K562 (cell line): Measurements from ENCODE around the gene PLCB3. TPM values are rescaled to one million over a fixed set of nuclear protein-coding genes. Genes with fewer than 3 reads are reported as not detected.

ENCODE experiments used
- ATAC-seq: fragments of 200-7000 bp; cut with Tn5 transposase; 3 replicates; pipeline ENCODE4 v1.9.1; 2020; ENCODE audit warnings: moderate library complexity
- BruUV-seq: library from RNA; stranded (reverse); fragments of 400-500 nt; replicated peaks from 2 replicates; lab custom pipeline; 2021; lab: Mats Ljungman, UMichigan
- CTCF ChIA-PET: fragments of 300-600 bp; formaldehyde crosslinking; extraction: SDS; loops from one replicate; lab custom pipeline; 2021; ENCODE audit warnings: low intra/inter-chr PET ratio; lab: Yijun Ruan, JAX
- POLR2A ChIA-PET: fragments of 300-600, 350-650 bp; sonication (Branson Sonifier 250); formaldehyde crosslinking; extraction: SDS; loops from one replicate; lab custom pipeline; 2021; ENCODE audit warnings: antibody characterized with exemption, inconsistent platforms; lab: Yijun Ruan, JAX
- DNase-seq, 4 experiments: peaks; one replicate each; pipeline versions ENCODE4 v3.0.0 to v3.0.0-alpha.2; 2011 to 2018; ENCODE audit warnings: low spot score in 3 of 4, mixed read lengths in 3 of 4; ENCODE audit errors: extremely low read depth in 1 of 4
- FAIRE-seq: peaks from 2 replicates; lab custom pipeline; 2011; peaks lifted over from hg19 to GRCh38; lab: Jason Lieb, UNC
- H2AFZ ChIP-seq: 2 replicates; pipeline ENCODE4 v1.6.0; 2011; ENCODE audit warnings: low read depth, low read length, control low read depth, inconsistent platforms
- H3K27ac ChIP-seq: fragments of 200-600 bp; 3 replicates; pipeline ENCODE4 v1.8.0; 2011; ENCODE audit warnings: low read depth, mild to moderate bottlenecking, control low read depth, inconsistent platforms, low read length, moderate library complexity, mixed read lengths; ENCODE audit errors: extremely low read depth
- H3K27me3 ChIP-seq, 2 experiments: fragments of 300-600 bp in 1 of 2; 2 replicates in 1 of 2; 3 replicates in 1 of 2; pipeline versions ENCODE4 v1.6.0 to v1.8.0; 2011; ENCODE audit warnings: inconsistent platforms in 2 of 2, low read length in 2 of 2, mild to moderate bottlenecking in 1 of 2, mixed read lengths in 1 of 2, moderate library complexity in 1 of 2; ENCODE audit not compliant: control insufficient read depth in 2 of 2, insufficient read depth in 2 of 2
- H3K36me3 ChIP-seq: fragments of 300-600 bp; 3 replicates; pipeline ENCODE4 v1.8.0; 2011; ENCODE audit warnings: mild to moderate bottlenecking, low read length, inconsistent platforms; ENCODE audit not compliant: control insufficient read depth, insufficient read depth
- H3K4me1 ChIP-seq, 2 experiments: fragments of 200-600 bp in 1 of 2; replicated peaks in 1 of 2; 2 replicates in 1 of 2; 3 replicates in 1 of 2; pipeline versions ENCODE4 v1.5.1 to v1.8.0; 2011; ENCODE audit warnings: inconsistent platforms in 2 of 2, low read length in 2 of 2, mild to moderate bottlenecking in 1 of 2, mixed read lengths in 1 of 2, moderate library complexity in 1 of 2; ENCODE audit not compliant: control insufficient read depth in 2 of 2, insufficient read depth in 2 of 2
- H3K4me2 ChIP-seq: 2 replicates; pipeline ENCODE4 v1.6.1; 2011; ENCODE audit warnings: low read length, control low read depth, inconsistent platforms, mixed read lengths; ENCODE audit not compliant: insufficient read depth
- H3K4me3 ChIP-seq: fragments of 200-600 bp; sonication (generic), shearing (Covaris generic); 2 replicates; pipeline ENCODE4 v1.5.1; 2016; ENCODE audit warnings: control low read depth, inconsistent platforms
- H3K79me2 ChIP-seq: fragments of 200-600 bp; 3 replicates; pipeline ENCODE4 v1.8.0; 2011; ENCODE audit warnings: low read length, inconsistent platforms; ENCODE audit not compliant: control insufficient read depth, insufficient read depth
- H3K9ac ChIP-seq, 2 experiments: 2 replicates each; pipeline versions ENCODE4 v1.6.0 to v1.6.1; 2011; ENCODE audit warnings: low read depth in 2 of 2, low read length in 2 of 2, control low read depth in 1 of 2, inconsistent platforms in 1 of 2, mild to moderate bottlenecking in 1 of 2, mixed read lengths in 1 of 2; ENCODE audit not compliant: insufficient read depth in 1 of 2
- H3K9me1 ChIP-seq: one replicate; pipeline ENCODE4 v1.6.0; 2011; ENCODE audit warnings: inconsistent platforms, mild to moderate bottlenecking, low read length, moderate library complexity; ENCODE audit not compliant: control insufficient read depth, insufficient read depth
- H3K9me3 ChIP-seq: replicated peaks from 2 replicates; pipeline ENCODE4 v1.5.1; 2011; ENCODE audit warnings: low read depth, low read length, inconsistent platforms; ENCODE audit not compliant: control insufficient read depth, insufficient read depth
- H4K20me1 ChIP-seq: replicated peaks from 2 replicates; pipeline ENCODE4 v1.6.1; 2011; ENCODE audit warnings: low read length, inconsistent platforms, mixed read lengths; ENCODE audit not compliant: control insufficient read depth, insufficient read depth
- ARHGAP35 ChIP-seq: fragments of 450-650 bp; IDR thresholded peaks from 2 replicates; pipeline ENCODE4 v1.6.1; 2018; ENCODE audit not compliant: partially characterized antibody
- E2F4 ChIP-seq: sonication (generic); formaldehyde crosslinking; IDR thresholded peaks from 2 replicates; pipeline ENCODE4 v1.8.0; 2022; ENCODE audit warnings: mild to moderate bottlenecking, low read depth, missing genetic modification reagents
- ETS1 ChIP-seq: conservative IDR thresholded peaks from 2 replicates; pipeline ENCODE4 v1.6.1; 2011; ENCODE audit warnings: low read depth, mild to moderate bottlenecking, low read length; ENCODE audit not compliant: control insufficient read depth
- FOXA3 ChIP-seq, 2 experiments: fragments of 450-650 bp in 1 of 2; sonication (generic) in 1 of 2; formaldehyde crosslinking; IDR thresholded peaks in 1 of 2; conservative IDR thresholded peaks in 1 of 2; 2 replicates each; pipeline versions ENCODE4 v1.4.0 to v1.8.0; 2020 to 2022; ENCODE audit warnings: mild to moderate bottlenecking in 2 of 2, missing genetic modification reagents in 1 of 2
- HMGXB4 ChIP-seq: sonication (generic); formaldehyde crosslinking; IDR thresholded peaks from 2 replicates; pipeline ENCODE4 v1.8.1; 2023; ENCODE audit warnings: mild to moderate bottlenecking, missing genetic modification reagents
- IFI16 ChIP-seq: fragments of 250-450 bp; sonication (Bioruptor Pico); IDR thresholded peaks from 2 replicates; pipeline ENCODE4 v2.1.2; 2022; ENCODE audit warnings: mild to moderate bottlenecking, inconsistent platforms
- MLX ChIP-seq, 2 experiments: fragments of 450-650 bp in 1 of 2; sonication (generic) in 1 of 2; formaldehyde crosslinking; conservative IDR thresholded peaks; 2 replicates each; pipeline versions ENCODE4 v1.4.0 to v1.8.1; 2020 to 2022; ENCODE audit warnings: mild to moderate bottlenecking in 1 of 2, missing genetic modification reagents in 1 of 2
- NR4A1 ChIP-seq, 2 experiments: fragments of 250-450 bp in 1 of 2; fragments of 450-650 bp in 1 of 2; sonication (Bioruptor Pico) in 1 of 2; IDR thresholded peaks; 2 replicates each; pipeline versions ENCODE4 v1.4.0 to v1.6.1; 2016 to 2020; ENCODE audit warnings: mild to moderate bottlenecking in 2 of 2, missing compliant biosample characterization in 1 of 2, missing genetic modification characterization in 1 of 2, moderate library complexity in 1 of 2
- PCBP1 ChIP-seq: fragments of 200-400 bp; formaldehyde crosslinking; IDR thresholded peaks from 2 replicates; pipeline ENCODE4 v1.6.1; 2018; ENCODE audit warnings: mild to moderate bottlenecking, low read depth, low read length; ENCODE audit not compliant: poor library complexity, severe bottlenecking
- RAD51 ChIP-seq: fragments of 450-650 bp; IDR thresholded peaks from 2 replicates; pipeline ENCODE4 v1.7.1; 2016; ENCODE audit warnings: low read depth, mild to moderate bottlenecking, borderline replicate concordance
- TBP ChIP-seq: optimal IDR thresholded peaks from 2 replicates; pipeline ENCODE3; 2011; ENCODE audit warnings: low read depth, low read length, improper control_type of control experiment
- XRCC5 ChIP-seq: fragments of 200-400 bp; formaldehyde crosslinking; IDR thresholded peaks from 2 replicates; pipeline ENCODE4 v1.6.1; 2017; ENCODE audit warnings: low read depth, mild to moderate bottlenecking, low read length
- ZEB2 ChIP-seq: fragments of 450-650 bp; IDR thresholded peaks from 2 replicates; pipeline ENCODE4 v1.6.1; 2016
- ZFP91 ChIP-seq: sonication (generic); formaldehyde crosslinking; IDR thresholded peaks from 2 replicates; pipeline ENCODE4 v1.8.0; 2022; ENCODE audit warnings: mild to moderate bottlenecking, missing genetic modification reagents
- ZKSCAN3 ChIP-seq: fragments of 250-450 bp; sonication (Bioruptor Pico); IDR thresholded peaks from 2 replicates; pipeline ENCODE4 v1.4.0; 2020
- ZNF232 ChIP-seq: sonication (generic); formaldehyde crosslinking; IDR thresholded peaks from 2 replicates; pipeline ENCODE4 v1.8.0; 2022; ENCODE audit warnings: mild to moderate bottlenecking, missing genetic modification reagents
- WGBS: fragments of 100-300 bp; shearing (Covaris generic); methylation state at CpG from one replicate; pipeline ENCODE4 v1.1.6; 2016; ENCODE audit warnings: low coverage, mixed read lengths; ENCODE audit not compliant: insufficient coverage; ENCODE audit errors: missing lambda C conversion rate; 5-methylcytosine and 5-hydroxymethylcytosine counted together
- in situ Hi-C: fragments of 300-500 bp; cut with MboI; formaldehyde crosslinking; loops from 4 replicates; pipeline ENCODE4 v1.15.0; 2018; ENCODE audit warnings: inconsistent platforms, mixed read lengths
- intact Hi-C: fragments of 100-400 bp; cut with micrococcal nuclease; formaldehyde crosslinking; loops from 2 replicates; pipeline ENCODE4 v1.14.2; 2022
- polyA plus RNA-seq, 8 experiments: library from polyadenylated mRNA; depleted of rRNA in 4 of 8; stranded (reverse) in 5 of 8; unstranded in 3 of 8; fragments of >200 nt; fragmentation: Nextera tagmentation in 2 of 8; fragmentation: Illumina TruSeq in 1 of 8; extraction: Ambion mirVana in 2 of 8; extraction: Trizol in 1 of 8; gene quantifications; 2 replicates each; pipeline versions ENCODE4 v1.2.1 to v1.2.3, GENCODE V29; 2011 to 2014; ENCODE audit warnings: inconsistent platforms in 1 of 8, missing spikeins in 1 of 8
- total RNA-seq, 7 experiments: library from RNA; depleted of rRNA in 6 of 7; stranded (reverse); fragments of >200 nt in 6 of 7; fragmentation: Illumina TruSeq in 2 of 7; extraction: Trizol in 2 of 7; gene quantifications; 2 replicates each; pipeline versions ENCODE4 v1.2.1 to v1.2.3, GENCODE V29; 2011 to 2021; ENCODE audit warnings: low replicate concordance in 1 of 7

The PLCB3 gene
- total and polyA plus RNA-seq, 9 of the 15 experiments (the other 6 are each of a cell fraction or from before 2014, with no cell fraction given) = 0.31 to 44.8 (median 14.6) TPM

- CTCF ChIA-PET = interaction anchor here (0.6 kb wide), 1 partner anchor 1346 kb away, joined by 3 read pairs; no protein-coding TSS in a partner anchor
- 2% methylated on average over 13 of the region's 18 CpGs for WGBS
- Histone ChIP-seq H3K36me3 (peaks cover 37% of the 10 kb centered on the region; the same call in 2 of the 3 replicates), H3K27me3 (no peaks in the 10 kb centered on the region), H3K4me3 (peak overlapping the region; percentile 87), H2AFZ (peak overlapping the region; percentile 51; the same call in 1 of the 2 replicates), H3K9me1 (no peaks in the 10 kb centered on the region), H3K79me2 (peaks cover 27% of the 10 kb centered on the region), H3K9me3 (no peaks in the 10 kb centered on the region), H3K4me2 (peak overlapping the region; percentile 85), H3K4me1 (peaks cover 30 to 90% of the 10 kb centered on the region in 2 experiments), H3K9ac (peak overlapping the region; percentile 84 to 95), H3K27ac (peak overlapping the region; percentile 80), H4K20me1 (peaks cover 7% of the 10 kb centered on the region)
- in situ Hi-C loops (no loop called here), intact Hi-C loops (no loop called here)
- no TSS peak for BruUV-seq
- ATAC-seq (no peak), FAIRE-seq (no peak), DNase-seq (no peak)
- POLR2A ChIA-PET = interaction anchor here (0.7 to 1.8 kb wide), 5 partner anchors 8 to 46 kb away, joined by 3 to 8 read pairs (median 7); partner anchors contain the start of gene FERMT3
- no peak for TF ChIP-seq IFI16
- TF ChIP-seq PCBP1 = peak; percentile 26
- no peak for TF ChIP-seq XRCC5
- no peak for TF ChIP-seq NR4A1 (CRISPR knock-in tag; IDR thresholded peaks at IDR 0.05)
- no peak for TF ChIP-seq NR4A1 (tag; IDR thresholded peaks at IDR 0.05)
- TF ChIP-seq ZNF232 (CRISPR knock-in tag) = no peak
- no peak for TF ChIP-seq TBP
- TF ChIP-seq HMGXB4 (CRISPR knock-in tag) = 0 out of 2 replicates have a peak, but pooled peaks have one; percentile 7
- no peak for TF ChIP-seq ZKSCAN3
- no peak for TF ChIP-seq FOXA3 (CRISPR knock-in tag; conservative IDR thresholded peaks at IDR 0.05 in 1 of 2, IDR thresholded peaks at IDR 0.05 in 1 of 2)
- TF ChIP-seq E2F4 (CRISPR knock-in tag) = no peak
- 0 out of 2 replicates have a peak, but pooled peaks have one; percentile 8 for TF ChIP-seq ETS1
- TF ChIP-seq ARHGAP35 = no peak
- TF ChIP-seq RAD51 = no peak
- TF ChIP-seq ZFP91 = no peak
- TF ChIP-seq MLX (CRISPR knock-in tag; conservative IDR thresholded peaks at IDR 0.05) = no peak
- TF ChIP-seq ZEB2 = no peak
Observed at GRCh38 chr11:64251753-64252002, 348 bp downstream of the PLCB3 start.
